ENCODE results near the gene USP35.

Gene USP35

GRCh38 chr11:78199015-78199652 lies 10.4 kb downstream of the USP35 start:
- no peak for DNase-seq (ENCODE audit: low spot score)

GRCh38 chr11:78199653-78200015 lies 10.9 kb downstream of the USP35 start:
- no peak for DNase-seq (ENCODE audit: low spot score)

- DNase-seq (ENCODE audit: low spot score): no peak
These were observed 11.3 kb downstream of the USP35 start for GRCh38 chr11:78200061-78200460.

GRCh38 chr11:78200553-78200952 lies 11.8 kb downstream of the USP35 start:
- DNase-seq (ENCODE audit: low spot score): no peak

- DNase-seq (ENCODE audit: low spot score): no peak
These were observed 12.5 kb downstream of the USP35 start for GRCh38 chr11:78201096-78201818.

GRCh38 chr11:78202733-78203167 lies 14.0 kb downstream of the USP35 start:
- peak; percentile 55 for DNase-seq (ENCODE audit: low spot score)

GRCh38 chr11:78203184-78203583 lies 14.5 kb downstream of the USP35 start:
- no peak for DNase-seq (ENCODE audit: low spot score)

GRCh38 chr11:78205256-78205655 lies 16.5 kb downstream of the USP35 start:
- DNase-seq (ENCODE audit: low spot score): no peak

- DNase-seq (ENCODE audit: low spot score): no peak
These were observed 17.0 kb downstream of the USP35 start for GRCh38 chr11:78205691-78206090.

GRCh38 chr11:78207532-78208256 lies 19.0 kb downstream of the USP35 start:
- DNase-seq (ENCODE audit: low spot score): no peak

GRCh38 chr11:78208257-78209165 lies 19.8 kb downstream of the USP35 start:
- DNase-seq (ENCODE audit: low spot score): no peak

- DNase-seq (ENCODE audit: low spot score): no peak
These were observed 20.8 kb downstream of the USP35 start for GRCh38 chr11:78209478-78209877.

- DNase-seq (ENCODE audit: low spot score): no peak
These were observed 21.4 kb downstream of the USP35 start for GRCh38 chr11:78210000-78210608.

GRCh38 chr11:78211565-78211964 lies 22.8 kb downstream of the USP35 start:
- DNase-seq (ENCODE audit: low spot score): no peak

- DNase-seq (ENCODE audit: low spot score): no peak
These were observed 24.1 kb downstream of the USP35 start for GRCh38 chr11:78212586-78213371.

GRCh38 chr11:78213526-78214330 lies 25.0 kb downstream of the USP35 start:
- no peak for DNase-seq (ENCODE audit: low spot score)

- no peak for DNase-seq (ENCODE audit: low spot score)
These were observed 25.8 kb downstream of the USP35 start for GRCh38 chr11:78214331-78215194.

- DNase-seq (ENCODE audit: low spot score): no peak
These were observed 27.3 kb downstream of the USP35 start for GRCh38 chr11:78216021-78216420.

Data from activated CD4-positive, alpha-beta T cell treated with anti-CD3 and anti-CD28 coated beads, Interleukin-2, Interleukin-4, amounts not matched to agents 100 ng/mL and 50 ng/mL, durations not matched to agents 16 hours and 8 hours (primary cell).